Activated CD4-positive, alpha-beta memory T cell treated with anti-CD3 and anti-CD28 coated beads, Interleukin-2, amount 10 ng/mL, durations not matched to agents 7 days and 5 days (primary cell): ENCODE measurements around the gene KLHL3. TPM values are rescaled to one million over a fixed set of nuclear protein-coding genes. Genes with fewer than 3 reads are reported as not detected.

ENCODE experiments used
- CTCF ChIA-PET: fragments of 350-600 bp; sonication (Branson Sonifier 250); formaldehyde crosslinking; loops from one replicate; lab custom pipeline; 2021; ENCODE audit warnings: antibody characterized with exemption, inconsistent platforms; lab: Charles Lee
- POLR2A ChIA-PET: fragments of 350-600 bp; sonication (Branson Sonifier 250); formaldehyde crosslinking; loops from one replicate; lab custom pipeline; 2021; ENCODE audit warnings: antibody characterized with exemption; lab: Charles Lee
- DNase-seq: peaks from one replicate; pipeline ENCODE4 v3.0.0-alpha.2; 2020
- H3K27ac Mint-ChIP-seq: one replicate; pipeline ENCODE4 v1.8.0; 2021; ENCODE audit warnings: mild to moderate bottlenecking, mixed read lengths
- H3K27me3 Mint-ChIP-seq: one replicate; pipeline ENCODE4 v1.8.0; 2021; ENCODE audit warnings: mixed read lengths
- H3K36me3 Mint-ChIP-seq: one replicate; pipeline ENCODE4 v1.8.0; 2021; ENCODE audit warnings: low read depth, mixed read lengths
- H3K4me1 Mint-ChIP-seq: one replicate; pipeline ENCODE4 v1.8.0; 2021; ENCODE audit warnings: mixed read lengths
- H3K4me3 Mint-ChIP-seq: one replicate; pipeline ENCODE4 v1.8.0; 2021; ENCODE audit warnings: mild to moderate bottlenecking, mixed read lengths
- H3K9me3 Mint-ChIP-seq: one replicate; pipeline ENCODE4 v1.8.0; 2021; ENCODE audit warnings: mixed read lengths
- total RNA-seq, 2 experiments: library from RNA; stranded (reverse); gene quantifications; one replicate each; pipeline ENCODE4 v1.2.3, GENCODE V29; 2021

Gene KLHL3
- total RNA-seq, 2 experiments from 2014 or later: 2.8 to 3.6 TPM

GRCh38 chr5:137738947-137739346, 3.1 kb upstream of the KLHL3 start:
- H3K27me3 Mint-ChIP-seq: no peaks in the 10 kb centered on the region
- DNase-seq: no peak

GRCh38 chr5:137737349-137738131, 1.7 kb upstream of the KLHL3 start:
- Mint-ChIP-seq H3K4me1 (peaks cover 8% of the 10 kb centered on the region), H3K4me3 (no peak overlapping the region)
- POLR2A ChIA-PET: interaction anchor here (2.7 to 3.6 kb wide), 2 partner anchors 16 to 72 kb away, joined by 7 to 56 read pairs; partner anchors contain the start of gene HNRNPA0

More at GRCh38 chr5:137738947-137739346, 3.1 kb upstream of the KLHL3 start:
- POLR2A ChIA-PET: interaction anchor here (0.6 to 1.0 kb wide), 2 partner anchors 14 to 37 kb away, joined by 3 to 4 read pairs; no protein-coding TSS in a partner anchor
- Mint-ChIP-seq H3K27ac (no peak overlapping the region), H3K36me3 (peaks cover 4% of the 10 kb centered on the region), H3K4me1 (peaks cover 8% of the 10 kb centered on the region), H3K4me3 (no peak overlapping the region), H3K9me3 (no peaks in the 10 kb centered on the region)
- CTCF ChIA-PET: interaction anchor here (1.1 to 5.4 kb wide), 3 partner anchors 72 to 109 kb away, joined by 3 to 102 read pairs (median 3); no protein-coding TSS in a partner anchor

GRCh38 chr5:137736496-137736895, 607 bp upstream of the KLHL3 start:
- Mint-ChIP-seq H3K9me3 (no peaks in the 10 kb centered on the region), H3K4me1 (peaks cover 8% of the 10 kb centered on the region), H3K4me3 (no peak overlapping the region), H3K36me3 (peaks cover 4% of the 10 kb centered on the region), H3K27ac (no peak overlapping the region), H3K27me3 (peaks cover 3% of the 10 kb centered on the region)
- CTCF ChIA-PET: interaction anchor here (0.8 to 3.1 kb wide), 11 partner anchors 9 to 109 kb away, joined by 3 to 35 read pairs (median 5); no protein-coding TSS in a partner anchor
- POLR2A ChIA-PET: interaction anchor here (1.6 to 3.6 kb wide), 3 partner anchors 17 to 76 kb away, joined by 7 to 56 read pairs (median 7); partner anchors contain the start of gene HNRNPA0
- DNase-seq: no peak

More at GRCh38 chr5:137737349-137738131, 1.7 kb upstream of the KLHL3 start:
- Mint-ChIP-seq H3K9me3 (no peaks in the 10 kb centered on the region), H3K27ac (no peak overlapping the region), H3K36me3 (peaks cover 4% of the 10 kb centered on the region), H3K27me3 (no peaks in the 10 kb centered on the region)
- CTCF ChIA-PET: interaction anchor here (0.8 to 5.4 kb wide), 7 partner anchors 8 to 108 kb away, joined by 3 to 102 read pairs (median 6); no protein-coding TSS in a partner anchor
- DNase-seq: no peak

- Mint-ChIP-seq H3K4me1 (peaks cover 8% of the 10 kb centered on the region), H3K36me3 (peaks cover 4% of the 10 kb centered on the region), H3K27ac (no peak overlapping the region), H3K9me3 (no peaks in the 10 kb centered on the region), H3K27me3 (peaks cover 6% of the 10 kb centered on the region), H3K4me3 (no peak overlapping the region)
- ChIA-PET POLR2A (interaction anchor here (0.7 to 3.6 kb wide), 6 partner anchors 19 to 75 kb away, joined by 3 to 56 read pairs (median 6); partner anchors contain the start of gene HNRNPA0), CTCF (interaction anchor here (1.0 to 3.1 kb wide), 10 partner anchors 8 to 106 kb away, joined by 3 to 35 read pairs (median 4); no protein-coding TSS in a partner anchor)
- DNase-seq: peak; percentile 17
These were observed 831 bp downstream of the KLHL3 start for GRCh38 chr5:137734962-137735554.

- H3K9me3 Mint-ChIP-seq: no peaks in the 10 kb centered on the region
- H3K36me3 Mint-ChIP-seq: peaks cover 4% of the 10 kb centered on the region
- peaks cover 2% of the 10 kb centered on the region for H3K4me1 Mint-ChIP-seq
- peaks cover 6% of the 10 kb centered on the region for H3K27me3 Mint-ChIP-seq
- ChIA-PET POLR2A (interaction anchor here (3.6 kb wide), 1 partner anchor 19 kb away, joined by 56 read pairs; the partner anchor contains the start of gene HNRNPA0), CTCF (interaction anchor here (1.2 kb wide), 1 partner anchor 9 kb away, joined by 3 read pairs; no protein-coding TSS in a partner anchor)
- no peak for DNase-seq
- no peak overlapping the region for H3K4me3 Mint-ChIP-seq
- no peak overlapping the region for H3K27ac Mint-ChIP-seq
These were observed 1.6 kb downstream of the KLHL3 start for GRCh38 chr5:137734331-137734730.

GRCh38 chr5:137733922-137734321, 2.0 kb downstream of the KLHL3 start:
- H3K9me3 Mint-ChIP-seq: no peaks in the 10 kb centered on the region
- DNase-seq: no peak
- H3K27me3 Mint-ChIP-seq: peaks cover 6% of the 10 kb centered on the region
- POLR2A ChIA-PET: interaction anchor here (0.8 kb wide), 1 partner anchor 21 kb away, joined by 3 read pairs; the partner anchor contains the start of gene HNRNPA0
- peaks cover under 1% of the 10 kb centered on the region for H3K4me1 Mint-ChIP-seq
- CTCF ChIA-PET: interaction anchor here (0.8 to 2.2 kb wide), 4 partner anchors 8 to 73 kb away, joined by 3 to 10 read pairs (median 4); no protein-coding TSS in a partner anchor
- H3K27ac Mint-ChIP-seq: no peak overlapping the region
- peaks cover 4% of the 10 kb centered on the region for H3K36me3 Mint-ChIP-seq
- no peak overlapping the region for H3K4me3 Mint-ChIP-seq

- Mint-ChIP-seq H3K4me3 (no peak overlapping the region), H3K36me3 (peaks cover 3% of the 10 kb centered on the region), H3K9me3 (no peaks in the 10 kb centered on the region), H3K4me1 (no peaks in the 10 kb centered on the region), H3K27me3 (peaks cover 6% of the 10 kb centered on the region), H3K27ac (no peak overlapping the region)
- ChIA-PET POLR2A (interaction anchor here (0.8 kb wide), 1 partner anchor 21 kb away, joined by 3 read pairs; the partner anchor contains the start of gene HNRNPA0), CTCF (interaction anchor here (0.8 to 2.2 kb wide), 3 partner anchors 9 to 72 kb away, joined by 3 to 10 read pairs (median 5); no protein-coding TSS in a partner anchor)
- DNase-seq: no peak
These were observed 2.9 kb downstream of the KLHL3 start for GRCh38 chr5:137733006-137733405.

GRCh38 chr5:137731176-137731575, 4.7 kb downstream of the KLHL3 start:
- Mint-ChIP-seq H3K9me3 (no peaks in the 10 kb centered on the region), H3K4me3 (no peak overlapping the region), H3K36me3 (no peaks in the 10 kb centered on the region), H3K27ac (no peak overlapping the region), H3K27me3 (peaks cover 6% of the 10 kb centered on the region), H3K4me1 (no peaks in the 10 kb centered on the region)
- ChIA-PET POLR2A (no interaction called here), CTCF (interaction anchor here (0.8 kb wide), 1 partner anchor 102 kb away, joined by 4 read pairs; no protein-coding TSS in a partner anchor)
- DNase-seq: no peak

- ChIA-PET CTCF (interaction anchor here (0.8 kb wide), 1 partner anchor 101 kb away, joined by 4 read pairs; no protein-coding TSS in a partner anchor), POLR2A (no interaction called here)
- DNase-seq: no peak
- Mint-ChIP-seq H3K4me1 (no peaks in the 10 kb centered on the region), H3K4me3 (no peak overlapping the region), H3K9me3 (no peaks in the 10 kb centered on the region), H3K27me3 (peaks cover 6% of the 10 kb centered on the region), H3K27ac (no peak overlapping the region), H3K36me3 (no peaks in the 10 kb centered on the region)
These were observed 5.6 kb downstream of the KLHL3 start for GRCh38 chr5:137730336-137730735.

- Mint-ChIP-seq H3K36me3 (no peaks in the 10 kb centered on the region), H3K27me3 (peaks cover 6% of the 10 kb centered on the region), H3K27ac (no peak overlapping the region), H3K4me1 (no peaks in the 10 kb centered on the region), H3K4me3 (no peak overlapping the region), H3K9me3 (no peaks in the 10 kb centered on the region)
- POLR2A ChIA-PET: interaction anchor here (1.1 kb wide), 1 partner anchor 15 kb away, joined by 3 read pairs; no protein-coding TSS in a partner anchor
- CTCF ChIA-PET: interaction anchor here (1.1 to 1.9 kb wide), 3 partner anchors 13 to 98 kb away, joined by 3 to 7 read pairs (median 3); no protein-coding TSS in a partner anchor
- DNase-seq: no peak
These were observed 7.8 kb downstream of the KLHL3 start for GRCh38 chr5:137728048-137728447.

GRCh38 chr5:137727623-137728022, 8.3 kb downstream of the KLHL3 start:
- Mint-ChIP-seq H3K4me1 (no peaks in the 10 kb centered on the region), H3K9me3 (no peaks in the 10 kb centered on the region), H3K27me3 (peaks cover 6% of the 10 kb centered on the region), H3K36me3 (no peaks in the 10 kb centered on the region), H3K27ac (no peak overlapping the region), H3K4me3 (no peak overlapping the region)
- CTCF ChIA-PET: interaction anchor here (1.1 to 1.9 kb wide), 2 partner anchors 15 to 98 kb away, joined by 3 to 7 read pairs; no protein-coding TSS in a partner anchor
- POLR2A ChIA-PET: interaction anchor here (0.6 kb wide), 1 partner anchor 15 kb away, joined by 3 read pairs; no protein-coding TSS in a partner anchor
- no peak for DNase-seq

- no peak for DNase-seq
- Mint-ChIP-seq H3K9me3 (no peaks in the 10 kb centered on the region), H3K4me1 (no peaks in the 10 kb centered on the region), H3K27ac (no peak overlapping the region), H3K4me3 (no peak overlapping the region), H3K36me3 (no peaks in the 10 kb centered on the region), H3K27me3 (no peaks in the 10 kb centered on the region)
- CTCF ChIA-PET: no interaction called here
- POLR2A ChIA-PET: no interaction called here
These were observed 11.6 kb downstream of the KLHL3 start for GRCh38 chr5:137724251-137724650.
